Neural cell (in vitro differentiated cells): ENCODE measurements around the gene VWA1. TPM values are rescaled to one million over a fixed set of nuclear protein-coding genes. Genes with fewer than 3 reads are reported as not detected.
"Not testable (repeated sequence)": the region's sequence is repeated elsewhere in the genome, so short reads cannot be mapped to it uniquely, and the experiment has no call there.

Experiments used
- H2AFZ ChIP-seq: fragments of 200-600, 300-800 bp; sonication (generic), shearing (Covaris generic); 2 replicates; pipeline ENCODE4 v1.6.0; 2014; ENCODE audit warnings: low read depth, mild to moderate bottlenecking, antibody characterized with exemption, low read length, moderate library complexity
- H3F3A ChIP-seq: fragments of 200-600 bp; shearing (Covaris generic); 2 replicates; pipeline ENCODE4 v1.6.1; 2016; ENCODE audit warnings: mild to moderate bottlenecking, moderate library complexity, mixed read lengths, antibody characterized with exemption, low read length; ENCODE audit not compliant: insufficient read depth, poor library complexity, severe bottlenecking
- H3K27ac ChIP-seq: fragments of 200-600, 300-800 bp; sonication (generic), shearing (Covaris generic); 2 replicates; pipeline ENCODE4 v1.5.1; 2014; ENCODE audit warnings: mild to moderate bottlenecking, low read length, moderate library complexity
- H3K27me3 ChIP-seq: fragments of 300-800, 200-600 bp; sonication (generic), shearing (Covaris generic); 2 replicates; pipeline ENCODE4 v1.6.0; 2014; ENCODE audit warnings: mild to moderate bottlenecking, low read depth, low read length, moderate library complexity; ENCODE audit not compliant: insufficient read depth
- H3K36me3 ChIP-seq: fragments of 300-800, 200-600 bp; sonication (generic), shearing (Covaris generic); 2 replicates; pipeline ENCODE4 v1.5.1; 2014; ENCODE audit warnings: mild to moderate bottlenecking, antibody characterized with exemption, low read length, moderate library complexity; ENCODE audit not compliant: insufficient read depth
- H3K4me2 ChIP-seq: fragments of 300-800, 200-600 bp; sonication (generic), shearing (Covaris generic); 2 replicates; pipeline ENCODE4 v1.6.0; 2014; ENCODE audit warnings: mild to moderate bottlenecking, low read length
- H3K4me3 ChIP-seq: fragments of 300-800, 200-600 bp; sonication (generic), shearing (Covaris generic); 2 replicates; pipeline ENCODE4 v1.5.1; 2014; ENCODE audit warnings: mild to moderate bottlenecking, low read length, moderate library complexity
- H3K79me2 ChIP-seq: fragments of 200-600 bp; shearing (Covaris generic); replicated peaks from 2 replicates; pipeline ENCODE4 v1.6.0; 2014; ENCODE audit warnings: mild to moderate bottlenecking, low read length, moderate library complexity; ENCODE audit not compliant: insufficient read depth
- H3K9ac ChIP-seq: fragments of 300-800, 200-600 bp; sonication (generic), shearing (Covaris generic); 2 replicates; pipeline ENCODE4 v1.6.1; 2016; ENCODE audit warnings: mild to moderate bottlenecking, low read length, mixed read lengths
- H3K9me2 ChIP-seq: fragments of 200-600 bp; shearing (Covaris generic); 2 replicates; pipeline ENCODE4 v1.6.1; 2016; ENCODE audit warnings: mild to moderate bottlenecking, low read length, mixed read lengths; ENCODE audit not compliant: insufficient read depth
- H3K9me3 ChIP-seq: fragments of 200-600, 300-800 bp; sonication (generic), shearing (Covaris generic); 2 replicates; pipeline ENCODE4 v1.6.1; 2016; ENCODE audit warnings: mild to moderate bottlenecking, mixed run types, low read length, moderate library complexity, mixed read lengths
- H4K20me1 ChIP-seq: fragments of 200-600 bp; shearing (Covaris generic); 2 replicates; pipeline ENCODE4 v1.6.1; 2016; ENCODE audit warnings: mild to moderate bottlenecking, mixed run types; ENCODE audit not compliant: insufficient read depth
- CTCF ChIP-seq: fragments of 450-650 bp; IDR thresholded peaks from 2 replicates; pipeline ENCODE4 v1.5.1; 2014; ENCODE audit warnings: antibody characterized with exemption, mild to moderate bottlenecking, moderate library complexity; ENCODE audit not compliant: poor library complexity, severe bottlenecking
- EP300 ChIP-seq: fragments of 450-650 bp; conservative IDR thresholded peaks from 2 replicates; pipeline ENCODE4 v1.6.1; 2014; ENCODE audit warnings: antibody characterized with exemption, mild to moderate bottlenecking, moderate library complexity; ENCODE audit not compliant: poor library complexity, severe bottlenecking
- EZH2 ChIP-seq: fragments of 200-600, 300-800 bp; shearing (Covaris generic), sonication (generic); IDR thresholded peaks from 2 replicates; pipeline ENCODE4 v1.6.1; 2014; ENCODE audit warnings: antibody characterized with exemption, low read length, borderline replicate concordance, mild to moderate bottlenecking; ENCODE audit not compliant: insufficient read depth, poor library complexity, severe bottlenecking
- MXI1 ChIP-seq: fragments of 450-650 bp; conservative IDR thresholded peaks from 2 replicates; pipeline ENCODE4 v1.6.1; 2014; ENCODE audit warnings: antibody characterized with exemption, mild to moderate bottlenecking; ENCODE audit not compliant: poor library complexity, severe bottlenecking
- POLR2AphosphoS5 ChIP-seq: IDR thresholded peaks from 2 replicates; pipeline ENCODE4 v1.6.1; 2012
- RAD21 ChIP-seq: fragments of 450-650 bp; conservative IDR thresholded peaks from 2 replicates; pipeline ENCODE4 v1.6.1; 2014; ENCODE audit warnings: antibody characterized with exemption, mild to moderate bottlenecking, moderate library complexity
- REST ChIP-seq: IDR thresholded peaks from 2 replicates; pipeline ENCODE4 v1.6.1; 2012; ENCODE audit warnings: borderline replicate concordance
- SMC3 ChIP-seq: fragments of 450-650 bp; conservative IDR thresholded peaks from 2 replicates; pipeline ENCODE4 v1.6.1; 2014; ENCODE audit warnings: antibody characterized with exemption, mild to moderate bottlenecking, moderate library complexity; ENCODE audit not compliant: poor library complexity
- TAF1 ChIP-seq: IDR thresholded peaks from 2 replicates; pipeline ENCODE4 v1.6.1; 2012; ENCODE audit warnings: low read depth
- polyA plus RNA-seq: library from polyadenylated mRNA; depleted of rRNA; stranded (reverse); fragments of >200 nt; gene quantifications from 2 replicates; pipeline ENCODE4 v1.2.3, GENCODE V29; 2014

The VWA1 gene
- polyA plus RNA-seq, 1 donor from 2014 or later: 0.88 TPM

- no peak overlapping the region for H2AFZ ChIP-seq
- no peaks in the 10 kb centered on the region for H3K27me3 ChIP-seq
- no peak overlapping the region for H3K4me3 ChIP-seq
- TF ChIP-seq MXI1 (no peak), CTCF (peak; percentile 52), EP300 (no peak), EZH2 (no peak)
- no peak overlapping the region for H3K27ac ChIP-seq
- peaks cover 41% of the 10 kb centered on the region for H3K79me2 ChIP-seq
- no peaks in the 10 kb centered on the region for H3K9me3 ChIP-seq
- no peaks in the 10 kb centered on the region for H4K20me1 ChIP-seq
- no peaks in the 10 kb centered on the region for H3K36me3 ChIP-seq
- no peaks in the 10 kb centered on the region for H3F3A ChIP-seq
- no peak overlapping the region for H3K9ac ChIP-seq
- no peak overlapping the region for H3K4me2 ChIP-seq
- no peaks in the 10 kb centered on the region for H3K9me2 ChIP-seq
These were observed 33.2 kb upstream of the VWA1 start for GRCh38 chr1:1402072-1402900.

- H3F3A ChIP-seq, H3K4me2 ChIP-seq, H3K9me3 ChIP-seq, H3K27me3 ChIP-seq, H3K4me3 ChIP-seq, H2AFZ ChIP-seq, H3K27ac ChIP-seq, H4K20me1 ChIP-seq, H3K9ac ChIP-seq, H3K36me3 ChIP-seq, H3K9me2 ChIP-seq: not testable (repeated sequence)
- H3K79me2 ChIP-seq: peaks cover 39% of the 10 kb centered on the region
These were observed 32.5 kb upstream of the VWA1 start for GRCh38 chr1:1402901-1403392.

GRCh38 chr1:1403653-1404052, 31.8 kb upstream of the VWA1 start:
- H4K20me1 ChIP-seq: no peaks in the 10 kb centered on the region
- TF ChIP-seq RAD21: no peak
- TF ChIP-seq EP300: no peak
- no peak for TF ChIP-seq CTCF
- TF ChIP-seq MXI1: no peak
- no peak for TF ChIP-seq EZH2
- no peak for TF ChIP-seq SMC3
- TF ChIP-seq TAF1: no peak
- TF ChIP-seq REST: no peak
- no peak for TF ChIP-seq POLR2AphosphoS5
- no peaks in the 10 kb centered on the region for H3F3A ChIP-seq
- no peaks in the 10 kb centered on the region for H3K9me3 ChIP-seq
- H3K9me2 ChIP-seq: no peaks in the 10 kb centered on the region
- no peak overlapping the region for H3K27ac ChIP-seq
- H2AFZ ChIP-seq: no peak overlapping the region
- no peaks in the 10 kb centered on the region for H3K36me3 ChIP-seq
- H3K4me3 ChIP-seq: no peak overlapping the region
- H3K9ac ChIP-seq: no peak overlapping the region
- no peak overlapping the region for H3K4me2 ChIP-seq
- H3K79me2 ChIP-seq: peaks cover 39% of the 10 kb centered on the region
- no peaks in the 10 kb centered on the region for H3K27me3 ChIP-seq
